GM18505 (cell line): Measurements from ENCODE around the gene TSPEAR.
"Not testable (repeated sequence)": the region's sequence is repeated elsewhere in the genome, so short reads cannot be mapped to it uniquely, and the experiment has no call there.

ENCODE experiments used
- ATAC-seq: cut with Tn5 transposase; IDR thresholded peaks from one replicate; pipeline ENCODE4 v1.9.1; 2021; ENCODE audit not compliant: unreplicated experiment
- POLR2A ChIP-seq: IDR thresholded peaks from 4 replicates; pipeline ENCODE4 v1.6.1; 2011; ENCODE audit warnings: borderline replicate concordance; ENCODE audit not compliant: insufficient read depth, insufficient read length; ENCODE audit errors: extremely low read depth

TSPEAR gene

GRCh38 chr21:44682580-44683151, 28.7 kb downstream of the TSPEAR start:
- no peak for TF ChIP-seq POLR2A
- ATAC-seq = no peak

- no peak for TF ChIP-seq POLR2A
Observed at GRCh38 chr21:44681861-44682579, 29.4 kb downstream of the TSPEAR start, which contains the start of gene KRTAP12-1. KRTAP12-1 (minus strand) TSS chr21:44682163; CDS start chr21:44682123, 40 bp downstream.

GRCh38 chr21:44681152-44681551, 30.2 kb downstream of the TSPEAR start:
- TF ChIP-seq POLR2A = no peak
- ATAC-seq = no peak

More at GRCh38 chr21:44681861-44682579, 29.4 kb downstream of the TSPEAR start, which contains the start of gene KRTAP12-1:
- ATAC-seq = no peak

- no peak for TF ChIP-seq POLR2A
- no peak for ATAC-seq
Observed at GRCh38 chr21:44677881-44678280, 33.5 kb downstream of the TSPEAR start.

GRCh38 chr21:44671911-44672310, 39.5 kb downstream of the TSPEAR start:
- no peak for TF ChIP-seq POLR2A
- ATAC-seq = no peak

GRCh38 chr21:44670642-44671432, 40.5 kb downstream of the TSPEAR start:
- ATAC-seq = no peak
- TF ChIP-seq POLR2A = no peak

- no peak for TF ChIP-seq POLR2A
- ATAC-seq = no peak
Observed at GRCh38 chr21:44667612-44668011, 43.8 kb downstream of the TSPEAR start.

GRCh38 chr21:44666401-44667320, 44.7 kb downstream of the TSPEAR start, which contains the start of gene KRTAP12-2:
KRTAP12-2 (minus strand) TSS chr21:44666927; CDS start chr21:44666886, 41 bp downstream.
- no peak for TF ChIP-seq POLR2A
- ATAC-seq = no peak

GRCh38 chr21:44664691-44665090, 46.7 kb downstream of the TSPEAR start:
- no peak for TF ChIP-seq POLR2A

GRCh38 chr21:44661567-44661966, 49.8 kb downstream of the TSPEAR start:
- not testable (repeated sequence) for ATAC-seq

More at GRCh38 chr21:44664691-44665090, 46.7 kb downstream of the TSPEAR start:
- no peak for ATAC-seq

- TF ChIP-seq POLR2A = no peak
Observed at GRCh38 chr21:44658913-44659595, 52.3 kb downstream of the TSPEAR start.

GRCh38 chr21:44658541-44658910, 52.8 kb downstream of the TSPEAR start:
- ATAC-seq = no peak
- no peak for TF ChIP-seq POLR2A

More at GRCh38 chr21:44658913-44659595, 52.3 kb downstream of the TSPEAR start:
- no peak for ATAC-seq
